GM12801 (cell line): ENCODE results near the gene UTP3.

Experiments
- TF ChIP-seq, protein P1 (sequence below): IDR thresholded peaks from one replicate; pipeline ENCODE4 v1.5.1; 2011; ENCODE audit warnings: control low read depth; ENCODE audit not compliant: insufficient read length; ENCODE audit errors: extremely low read depth

The UTP3 gene, protein sequence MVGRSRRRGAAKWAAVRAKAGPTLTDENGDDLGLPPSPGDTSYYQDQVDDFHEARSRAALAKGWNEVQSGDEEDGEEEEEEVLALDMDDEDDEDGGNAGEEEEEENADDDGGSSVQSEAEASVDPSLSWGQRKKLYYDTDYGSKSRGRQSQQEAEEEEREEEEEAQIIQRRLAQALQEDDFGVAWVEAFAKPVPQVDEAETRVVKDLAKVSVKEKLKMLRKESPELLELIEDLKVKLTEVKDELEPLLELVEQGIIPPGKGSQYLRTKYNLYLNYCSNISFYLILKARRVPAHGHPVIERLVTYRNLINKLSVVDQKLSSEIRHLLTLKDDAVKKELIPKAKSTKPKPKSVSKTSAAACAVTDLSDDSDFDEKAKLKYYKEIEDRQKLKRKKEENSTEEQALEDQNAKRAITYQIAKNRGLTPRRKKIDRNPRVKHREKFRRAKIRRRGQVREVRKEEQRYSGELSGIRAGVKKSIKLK

DNA sequence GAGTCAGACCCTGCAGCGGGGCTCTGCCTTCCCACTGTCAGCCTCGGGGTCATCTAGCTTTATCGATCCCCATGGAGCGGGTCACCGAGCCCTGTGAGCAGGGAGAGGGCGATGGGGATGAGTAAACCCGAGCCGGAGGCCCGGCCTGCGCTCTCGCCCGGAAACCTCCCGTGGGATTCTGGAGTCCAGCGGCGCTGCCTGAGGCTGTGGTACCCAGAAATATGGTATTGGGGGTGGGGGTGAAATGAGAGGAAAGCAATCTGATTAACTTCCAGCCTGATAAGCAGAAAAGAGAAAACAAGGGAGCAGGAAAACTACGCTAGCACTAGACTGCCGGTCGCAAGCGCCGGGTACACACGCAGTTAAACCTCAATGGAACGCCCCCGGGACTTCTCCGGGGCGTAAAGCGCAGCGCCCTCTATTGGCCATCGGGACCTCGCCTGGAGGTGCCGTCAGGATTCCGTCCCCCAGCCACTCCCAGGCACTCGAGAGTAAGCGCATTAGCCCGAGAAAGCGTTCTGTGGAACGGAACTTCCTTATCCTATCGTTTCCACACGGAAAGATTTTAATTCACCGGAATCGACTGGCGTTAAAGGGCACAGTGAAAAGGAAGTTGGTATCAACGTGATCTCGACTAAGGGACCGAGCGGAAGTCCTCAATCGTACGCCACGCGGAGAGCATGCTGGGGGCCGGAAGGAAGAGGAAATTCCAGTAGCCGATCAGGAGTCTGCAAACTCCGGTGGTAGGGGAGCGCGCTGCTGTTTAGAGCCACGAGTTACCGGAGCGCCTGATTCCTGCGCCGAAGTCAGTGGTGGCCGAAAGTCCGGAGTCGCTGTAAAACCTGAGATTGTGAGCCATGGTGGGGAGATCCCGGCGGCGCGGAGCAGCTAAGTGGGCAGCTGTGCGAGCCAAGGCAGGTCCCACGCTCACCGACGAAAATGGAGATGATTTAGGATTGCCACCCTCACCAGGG, at the start of gene UTP3:
UTP3 (plus strand) TSS at position 712 of the 974 bp plus-strand sequence; CDS start at position 858, 146 bp downstream.
- TF ChIP-seq, protein P1, sequence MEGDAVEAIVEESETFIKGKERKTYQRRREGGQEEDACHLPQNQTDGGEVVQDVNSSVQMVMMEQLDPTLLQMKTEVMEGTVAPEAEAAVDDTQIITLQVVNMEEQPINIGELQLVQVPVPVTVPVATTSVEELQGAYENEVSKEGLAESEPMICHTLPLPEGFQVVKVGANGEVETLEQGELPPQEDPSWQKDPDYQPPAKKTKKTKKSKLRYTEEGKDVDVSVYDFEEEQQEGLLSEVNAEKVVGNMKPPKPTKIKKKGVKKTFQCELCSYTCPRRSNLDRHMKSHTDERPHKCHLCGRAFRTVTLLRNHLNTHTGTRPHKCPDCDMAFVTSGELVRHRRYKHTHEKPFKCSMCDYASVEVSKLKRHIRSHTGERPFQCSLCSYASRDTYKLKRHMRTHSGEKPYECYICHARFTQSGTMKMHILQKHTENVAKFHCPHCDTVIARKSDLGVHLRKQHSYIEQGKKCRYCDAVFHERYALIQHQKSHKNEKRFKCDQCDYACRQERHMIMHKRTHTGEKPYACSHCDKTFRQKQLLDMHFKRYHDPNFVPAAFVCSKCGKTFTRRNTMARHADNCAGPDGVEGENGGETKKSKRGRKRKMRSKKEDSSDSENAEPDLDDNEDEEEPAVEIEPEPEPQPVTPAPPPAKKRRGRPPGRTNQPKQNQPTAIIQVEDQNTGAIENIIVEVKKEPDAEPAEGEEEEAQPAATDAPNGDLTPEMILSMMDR: peak; percentile 74

DNA sequence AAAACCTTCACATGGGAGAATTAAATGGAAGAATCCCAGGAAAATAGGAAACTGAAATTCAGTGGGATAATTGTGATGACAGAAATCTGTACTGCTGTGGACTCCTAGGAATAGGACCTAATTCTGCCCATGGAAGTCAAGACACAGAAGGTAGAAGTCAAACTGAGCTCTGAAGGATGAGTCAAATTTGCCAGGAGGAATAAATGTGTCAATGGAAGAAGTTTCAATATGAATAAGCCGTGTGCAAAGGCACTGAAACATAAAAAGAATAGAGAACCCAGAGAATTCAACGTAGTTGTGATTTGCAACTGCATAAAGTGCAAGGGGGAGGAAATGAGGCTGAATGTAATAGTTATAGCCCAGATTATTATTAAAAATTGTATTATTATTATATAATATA, 48.1 kb upstream of the UTP3 start:
- TF ChIP-seq, protein P1: no peak

DNA sequence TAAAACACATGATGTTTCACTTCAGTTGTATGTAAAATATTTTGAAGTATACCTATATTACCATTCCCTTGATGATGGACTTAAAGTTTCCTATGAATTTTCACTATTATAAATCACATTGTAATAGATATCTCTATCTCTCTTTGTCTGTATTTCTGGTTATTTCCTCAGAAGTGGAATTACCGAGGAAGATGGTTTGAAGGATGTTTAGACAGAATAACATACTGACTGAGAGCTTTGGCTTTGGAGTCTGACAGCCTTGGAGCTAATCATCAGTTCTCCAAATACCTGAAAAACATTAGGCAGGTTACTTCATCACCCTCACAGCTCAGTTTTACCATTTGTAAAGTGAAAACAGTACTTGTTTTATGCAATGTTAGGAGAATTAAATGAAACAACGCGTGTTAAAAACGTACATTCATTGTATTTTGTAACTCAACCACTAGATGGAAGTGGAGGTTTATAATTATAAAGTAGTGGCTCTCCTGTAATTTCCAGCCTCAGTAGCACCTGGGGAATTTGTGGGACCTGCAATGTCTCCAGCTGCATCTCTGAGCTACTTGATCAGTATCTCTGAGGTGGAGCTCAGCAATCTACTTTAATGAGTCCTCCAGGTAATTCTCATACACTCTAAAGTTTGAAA, 36.3 kb upstream of the UTP3 start:
- TF ChIP-seq, protein P1: no peak

DNA sequence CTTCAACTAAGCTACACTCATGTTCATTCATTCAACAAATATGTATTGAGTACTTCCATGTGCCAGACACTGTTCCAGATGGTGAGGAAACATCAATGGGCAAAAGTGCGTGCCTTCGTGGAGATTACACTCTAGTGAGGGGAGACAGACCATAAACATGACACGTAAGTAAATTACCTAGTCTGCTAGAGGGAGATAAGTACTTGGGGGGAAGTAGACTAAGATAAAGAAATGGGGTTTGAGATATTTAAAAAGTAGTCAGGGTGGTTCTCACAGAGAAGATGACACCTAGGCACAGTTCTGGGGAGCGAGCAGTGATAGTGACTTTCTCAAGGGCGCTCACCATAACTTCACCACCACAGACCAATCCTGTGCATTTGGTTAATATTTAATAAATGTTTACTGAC, 33.7 kb upstream of the UTP3 start:
- TF ChIP-seq, protein P1: no peak

DNA sequence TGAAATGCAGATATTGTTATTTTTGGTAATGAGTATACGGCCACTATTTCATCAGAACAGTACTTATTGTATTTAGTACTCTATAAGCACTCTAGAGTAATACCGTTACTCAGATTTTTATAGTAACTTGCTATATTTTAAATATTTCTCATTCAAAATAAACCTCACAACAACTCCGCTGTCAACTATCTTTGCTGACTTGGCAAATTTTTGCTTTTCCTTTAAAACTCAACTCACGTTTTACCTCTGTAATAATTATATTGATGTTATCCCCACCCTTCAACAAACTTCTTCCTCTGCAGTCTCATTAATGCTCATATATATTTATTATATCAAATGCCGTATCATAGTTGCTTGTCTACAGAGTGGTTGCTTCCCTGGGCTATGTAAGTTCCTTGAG, 31.0 kb upstream of the UTP3 start:
- TF ChIP-seq, protein P1: no peak

DNA sequence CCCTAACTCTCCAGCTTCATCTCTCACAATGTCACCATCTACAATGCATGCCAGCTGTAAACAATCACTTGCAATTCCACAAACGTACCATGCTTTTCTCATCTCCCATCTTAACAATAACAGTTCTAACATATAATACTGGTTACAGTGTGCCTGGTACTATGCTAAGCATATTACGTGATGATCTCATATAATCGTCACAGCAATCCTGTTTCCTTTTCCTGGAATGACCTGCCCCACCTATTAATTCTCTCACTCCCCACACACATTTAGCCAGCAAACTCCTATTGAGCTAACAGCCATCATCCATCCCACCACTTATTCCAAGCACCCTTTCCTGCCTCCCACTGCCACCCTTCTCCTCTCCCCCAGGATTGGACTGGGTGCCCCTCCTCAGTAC, 29.9 kb upstream of the UTP3 start:
- TF ChIP-seq, protein P1: no peak

DNA sequence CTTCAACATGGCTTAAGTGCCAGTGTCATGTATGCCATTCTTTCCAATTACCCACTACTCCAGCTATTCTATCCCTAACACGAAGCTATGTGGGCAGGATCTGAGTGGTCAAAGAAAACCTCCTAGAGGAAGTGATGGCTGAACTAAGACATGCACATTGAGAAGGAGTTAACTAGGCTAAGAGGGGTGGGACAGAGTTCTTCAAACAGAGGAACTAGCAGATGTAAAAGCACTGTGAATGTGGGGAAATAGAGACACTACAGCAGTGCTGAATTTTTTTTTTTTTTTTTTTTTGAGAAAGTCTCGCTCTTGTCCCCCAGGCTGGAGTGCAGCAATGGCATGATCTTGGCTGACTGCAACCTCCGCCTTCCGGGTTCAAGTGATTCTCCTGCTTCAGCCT, 28.2 kb upstream of the UTP3 start:
- TF ChIP-seq, protein P1: no peak
